ENCODE data around the gene KRT80.

Gene KRT80

GRCh38 chr12:52236386-52237050 lies 44.7 kb upstream of the KRT80 start:
- DNase-seq (ENCODE audit: low read depth) = no peak
- no peak for TF ChIP-seq CTCF (conservative IDR thresholded peaks at IDR 0.05; ENCODE audit: control insufficient read depth, insufficient read depth, low read depth, low read length)
- no peak overlapping the region for H3K4me3 ChIP-seq (ENCODE audit: control insufficient read depth, low read depth, low read length)

- no peak for DNase-seq (ENCODE audit: low read depth)
- H3K4me3 ChIP-seq (ENCODE audit: control insufficient read depth, low read depth, low read length) = no peak overlapping the region
- no peak for TF ChIP-seq CTCF (conservative IDR thresholded peaks at IDR 0.05; ENCODE audit: control insufficient read depth, insufficient read depth, low read depth, low read length)
These were observed 44.1 kb upstream of the KRT80 start for GRCh38 chr12:52235822-52236361.

GRCh38 chr12:52235001-52235764 lies 43.4 kb upstream of the KRT80 start:
- H3K4me3 ChIP-seq (ENCODE audit: control insufficient read depth, low read depth, low read length) = no peak overlapping the region
- no peak for TF ChIP-seq CTCF (conservative IDR thresholded peaks at IDR 0.05; ENCODE audit: control insufficient read depth, insufficient read depth, low read depth, low read length)
- peak; percentile 65 for DNase-seq (ENCODE audit: low read depth)

- TF ChIP-seq CTCF (conservative IDR thresholded peaks at IDR 0.05; ENCODE audit: control insufficient read depth, insufficient read depth, low read depth, low read length) = no peak
- no peak overlapping the region for H3K4me3 ChIP-seq (ENCODE audit: control insufficient read depth, low read depth, low read length)
- DNase-seq (ENCODE audit: low read depth) = no peak
These were observed 42.5 kb upstream of the KRT80 start for GRCh38 chr12:52234223-52234810.

- DNase-seq (ENCODE audit: low read depth) = no peak
- no peak for TF ChIP-seq CTCF (conservative IDR thresholded peaks at IDR 0.05; ENCODE audit: control insufficient read depth, insufficient read depth, low read depth, low read length)
- no peak overlapping the region for H3K4me3 ChIP-seq (ENCODE audit: control insufficient read depth, low read depth, low read length)
These were observed 41.8 kb upstream of the KRT80 start for GRCh38 chr12:52233462-52234207.
